Skeletal muscle cell (primary cell): ENCODE results near the gene NR2F1-AS1.

Source experiments
- DNase-seq: peaks from one replicate; pipeline ENCODE4 v3.0.0-alpha.2; 2010; ENCODE audit warnings: low read depth
- H3K4me3 ChIP-seq: 2 replicates; pipeline ENCODE4 v1.5.1; 2011; ENCODE audit warnings: low read depth, mild to moderate bottlenecking, control low read depth, low read length, moderate library complexity

Gene NR2F1-AS1

DNA sequence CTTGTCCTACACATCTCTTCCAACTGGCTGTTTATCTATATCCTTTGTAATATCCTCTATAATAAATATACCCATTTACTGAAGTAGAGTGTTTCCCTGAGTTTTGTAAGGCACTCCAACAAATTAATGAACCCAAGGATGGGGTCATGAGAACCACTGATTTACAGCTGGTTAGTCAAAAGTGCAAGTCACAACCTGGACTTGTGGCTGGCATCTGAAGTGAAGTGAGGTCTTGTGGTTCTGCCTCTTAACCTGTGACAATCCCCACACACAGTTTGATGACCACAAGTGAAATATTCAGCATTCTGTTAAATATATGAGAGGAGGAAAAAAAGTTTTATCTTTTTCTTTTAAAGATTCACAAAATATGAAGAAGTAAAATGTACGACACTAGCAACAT, 126.1 kb downstream of the NR2F1-AS1 start:
- DNase-seq = no peak
- H3K4me3 ChIP-seq = no peak overlapping the region

DNA sequence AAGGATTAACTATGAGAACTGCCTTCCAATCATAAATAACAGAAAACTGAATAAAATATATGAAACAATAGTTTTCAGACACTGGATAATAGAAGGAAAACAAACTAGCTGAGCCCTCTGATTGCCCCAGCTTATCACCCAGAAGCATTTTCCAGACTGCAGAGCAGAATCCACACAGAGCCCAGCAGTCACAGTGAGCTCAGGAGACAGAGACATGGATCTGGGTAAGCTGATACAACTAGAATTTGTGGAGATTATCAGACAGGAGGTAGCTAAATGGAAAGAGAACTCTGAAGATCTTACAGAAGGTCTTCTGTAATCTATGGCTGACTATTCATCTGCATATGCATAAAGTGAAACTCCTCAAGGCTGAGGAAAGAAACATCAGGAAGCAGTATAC, 128.8 kb downstream of the NR2F1-AS1 start:
- no peak overlapping the region for H3K4me3 ChIP-seq
- no peak for DNase-seq

DNA sequence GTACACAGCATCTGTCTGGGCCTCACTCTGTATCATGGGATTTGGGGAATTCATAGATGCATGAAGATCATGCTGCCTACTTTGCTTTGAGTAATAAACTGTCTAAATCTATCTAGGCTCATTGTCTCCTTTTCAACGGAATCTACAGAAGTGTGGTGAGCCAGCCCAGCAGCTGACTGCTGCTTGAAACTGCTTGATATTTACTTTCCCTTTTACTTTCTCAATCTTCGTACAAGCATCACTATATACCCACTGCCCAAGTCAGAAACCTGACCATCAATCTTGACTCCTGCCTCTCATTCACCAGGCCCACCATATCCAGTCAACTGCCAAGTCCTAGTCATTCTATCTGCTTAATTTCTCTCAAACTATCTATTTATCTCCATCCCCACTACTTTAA, 142.9 kb downstream of the NR2F1-AS1 start:
- DNase-seq = no peak
- H3K4me3 ChIP-seq = no peak overlapping the region

DNA sequence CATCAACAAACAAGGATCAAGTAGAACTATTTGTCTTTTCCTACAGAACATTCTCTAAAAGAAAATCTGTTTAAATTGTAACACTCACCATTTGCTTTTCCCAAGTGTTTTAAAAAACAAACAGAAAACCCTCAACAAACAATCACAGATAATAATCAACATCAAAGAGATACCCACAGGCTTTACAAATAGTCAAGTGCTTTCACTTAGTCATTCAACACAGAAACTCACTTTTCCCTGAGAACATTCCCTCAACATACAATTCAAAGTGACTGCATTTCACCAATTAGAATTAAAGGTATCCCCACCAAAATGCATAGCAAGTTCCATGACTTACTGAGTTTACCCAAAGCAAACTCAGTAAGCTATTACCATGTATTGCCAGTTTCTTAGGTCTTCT, 144.9 kb downstream of the NR2F1-AS1 start:
- no peak for DNase-seq
- no peak overlapping the region for H3K4me3 ChIP-seq

DNA sequence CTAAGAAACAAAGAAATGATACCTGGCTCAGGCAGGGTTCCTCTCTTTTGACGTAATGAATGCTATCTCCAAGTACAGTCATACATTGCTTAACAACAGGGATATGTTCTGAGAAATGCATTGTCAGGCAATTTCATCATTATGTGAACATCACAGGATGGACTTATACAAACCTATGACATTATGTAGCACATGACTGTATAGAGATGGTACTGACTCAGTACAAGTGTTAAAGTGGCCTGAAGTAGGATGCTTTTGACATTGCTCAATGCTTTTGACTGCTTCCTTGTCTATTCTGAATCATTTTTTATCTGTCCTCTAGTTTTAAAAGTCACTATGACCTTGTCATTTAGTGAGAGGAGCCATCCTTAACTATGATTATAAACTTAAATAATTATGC, 147.6 kb downstream of the NR2F1-AS1 start:
- no peak overlapping the region for H3K4me3 ChIP-seq
- DNase-seq = peak; percentile 93

DNA sequence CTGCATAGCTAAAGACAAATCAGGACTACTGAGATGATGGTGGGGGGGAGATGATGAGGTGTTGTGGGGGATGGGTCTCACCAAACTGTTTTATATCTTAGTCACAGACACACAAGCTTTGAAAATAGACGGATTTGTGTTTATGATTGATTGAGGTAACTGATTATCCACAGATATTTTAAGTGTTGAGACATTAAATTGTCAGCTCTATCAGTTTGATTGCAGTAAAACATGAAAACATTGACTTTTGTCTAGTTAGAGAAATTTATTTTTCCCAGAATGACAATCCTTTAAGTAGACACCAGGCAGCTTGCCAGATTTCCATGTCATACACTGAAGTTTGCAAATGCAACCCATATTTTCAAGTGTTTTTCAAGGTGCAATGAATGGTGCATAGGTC, 149.8 kb downstream of the NR2F1-AS1 start:
- no peak overlapping the region for H3K4me3 ChIP-seq
- DNase-seq = no peak

DNA sequence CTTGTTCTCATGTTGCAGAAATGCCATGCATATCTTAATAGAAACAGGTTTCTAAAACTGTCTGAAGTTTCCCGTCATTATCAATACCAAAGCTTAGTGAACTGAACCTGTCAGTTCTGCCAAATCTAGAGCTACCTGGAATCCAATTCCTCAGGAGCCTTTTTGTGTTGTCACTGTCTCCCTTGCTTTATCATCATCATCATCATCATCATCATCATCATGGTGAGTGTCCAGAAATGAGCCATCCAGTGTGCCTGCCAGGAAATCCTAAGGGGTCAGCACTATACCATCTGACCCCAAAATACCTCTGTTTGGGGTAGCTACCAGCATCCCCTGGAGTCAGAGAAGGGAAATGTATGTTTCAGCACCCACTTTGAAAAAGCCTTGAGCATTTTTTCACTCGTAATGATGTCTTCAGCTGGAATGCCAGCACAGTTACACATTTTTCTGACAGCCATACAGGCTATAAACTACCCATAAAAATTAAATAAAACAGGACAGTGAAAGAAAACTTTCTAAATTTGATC, 150.3 kb downstream of the NR2F1-AS1 start:
- DNase-seq = no peak
- H3K4me3 ChIP-seq = no peak overlapping the region

DNA sequence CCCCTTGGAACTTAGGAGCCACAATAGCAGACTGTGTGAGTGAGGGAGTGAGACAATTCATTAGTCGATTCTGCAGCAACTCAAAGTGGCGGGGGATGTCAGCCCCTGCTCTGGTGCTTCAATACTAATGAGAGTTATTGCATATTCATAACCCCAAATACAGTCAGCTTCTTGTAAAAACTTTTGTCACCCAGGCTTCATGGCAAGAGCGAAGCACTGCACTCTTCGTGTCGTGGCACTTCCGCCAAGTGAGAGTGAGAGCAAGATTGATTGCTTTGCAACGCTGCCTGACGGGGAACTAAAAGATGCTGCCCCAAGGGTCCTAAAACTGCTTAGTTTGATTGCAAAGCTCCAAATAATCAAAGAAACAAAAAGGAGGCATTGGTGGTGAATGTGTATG, 150.9 kb downstream of the NR2F1-AS1 start:
- no peak for DNase-seq

DNA sequence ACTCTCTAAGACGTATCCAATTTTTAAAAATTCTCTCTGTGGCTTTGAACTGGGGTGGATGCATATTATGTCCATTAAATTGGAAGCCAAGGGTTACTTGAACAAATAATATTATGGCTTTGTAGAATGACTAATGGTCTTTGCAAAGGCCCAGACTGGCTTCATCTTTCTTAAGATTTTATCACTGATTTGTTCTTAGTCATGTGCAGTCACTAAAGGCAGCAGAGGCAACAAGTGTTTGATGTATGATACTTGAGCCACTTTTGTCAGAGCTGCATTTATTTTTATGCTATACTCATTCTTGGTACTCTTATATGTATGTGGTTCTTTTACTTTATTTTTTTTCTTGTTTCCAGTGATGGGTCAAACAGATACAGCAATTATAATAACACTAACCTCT, 152.2 kb downstream of the NR2F1-AS1 start:
- no peak overlapping the region for H3K4me3 ChIP-seq
- no peak for DNase-seq

More for the DNA sequence above, 150.9 kb downstream of the NR2F1-AS1 start:
- H3K4me3 ChIP-seq = no peak overlapping the region

DNA sequence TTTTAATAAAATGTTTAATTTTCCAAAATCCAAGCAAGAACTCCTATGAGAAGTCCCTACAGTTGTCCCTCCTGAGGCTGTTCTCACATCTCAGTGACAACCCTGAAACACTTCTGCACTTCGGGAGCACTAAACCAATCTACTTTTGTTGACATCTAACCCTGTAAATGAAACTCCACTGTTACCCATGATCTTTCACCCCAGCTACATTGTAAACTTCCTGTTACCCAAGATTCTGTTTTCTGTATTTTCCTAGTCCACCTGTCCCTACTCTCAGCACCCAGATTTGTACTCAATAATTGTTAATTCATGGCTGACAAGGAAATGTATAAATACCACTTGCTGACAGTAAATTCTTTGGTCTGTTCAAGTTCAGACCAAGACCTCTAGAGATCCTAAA, 153.7 kb downstream of the NR2F1-AS1 start:
- H3K4me3 ChIP-seq = no peak overlapping the region
- DNase-seq = no peak

DNA sequence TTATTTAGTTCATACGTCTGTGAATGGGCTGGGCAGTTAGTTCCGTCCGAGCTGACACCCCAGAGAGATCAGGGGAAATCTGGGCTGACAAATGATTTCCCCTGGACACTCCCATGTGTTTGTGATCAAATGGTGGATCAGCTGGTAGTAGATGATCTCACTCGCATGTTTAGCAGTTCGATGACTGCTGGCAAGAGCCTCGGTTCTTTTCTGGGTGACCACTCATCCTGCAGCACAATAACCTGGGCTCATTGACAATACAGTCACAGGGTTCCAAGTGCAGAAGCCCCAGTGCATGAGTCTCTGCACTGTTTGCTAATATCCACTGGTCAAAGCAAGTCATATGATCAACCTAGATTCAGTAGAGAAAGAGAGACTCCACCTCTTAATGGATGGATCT, 155.9 kb downstream of the NR2F1-AS1 start:
- H3K4me3 ChIP-seq = no peak overlapping the region
- DNase-seq = no peak

DNA sequence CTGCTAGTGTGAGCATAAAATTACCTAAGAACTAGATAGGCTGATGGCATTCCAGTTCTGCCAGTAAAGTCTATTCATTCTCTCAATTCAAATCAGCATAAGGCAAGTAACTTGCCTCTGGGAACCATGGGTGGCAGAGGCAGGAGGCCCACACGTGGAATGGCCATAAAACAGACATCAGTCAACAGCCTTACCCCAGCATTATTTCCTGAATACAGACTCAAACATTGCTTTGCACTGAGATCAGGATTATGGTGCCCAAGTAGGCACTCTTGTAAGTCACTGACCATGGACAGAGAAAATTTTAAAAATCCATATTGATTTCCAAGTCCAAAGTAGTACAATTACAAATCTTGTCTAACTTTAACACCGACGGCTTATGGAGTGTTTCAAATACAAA, 157.7 kb downstream of the NR2F1-AS1 start:
- DNase-seq = no peak
- no peak overlapping the region for H3K4me3 ChIP-seq

DNA sequence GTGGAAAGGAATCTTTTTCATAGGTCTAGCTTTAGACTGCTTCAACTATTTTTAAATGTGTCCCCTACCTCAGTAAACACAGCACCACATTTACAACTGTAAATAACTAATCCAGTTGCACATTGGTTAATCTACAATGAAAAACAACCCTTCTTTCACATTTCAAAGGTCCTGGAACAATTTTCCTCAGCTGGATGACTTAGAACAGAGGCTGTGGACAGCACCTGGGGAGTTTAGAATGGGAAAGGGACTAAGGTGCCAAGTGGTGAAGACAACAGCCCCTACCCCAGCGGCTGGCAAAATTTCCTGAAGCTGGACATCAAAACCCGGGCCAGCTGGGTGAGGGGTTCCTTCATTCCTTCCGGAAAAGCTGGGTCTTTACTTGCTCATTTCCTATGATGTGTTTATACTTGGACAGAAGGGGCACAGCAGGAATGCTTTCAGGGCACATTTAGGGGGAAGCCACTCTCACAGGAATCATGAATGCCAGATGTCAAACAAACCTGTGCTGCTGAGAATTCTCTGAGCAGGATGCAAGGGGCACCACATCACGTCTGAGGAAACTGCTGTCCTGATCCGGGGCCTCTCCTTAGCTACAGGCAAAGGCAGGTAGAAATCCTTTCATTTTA, 158.3 kb downstream of the NR2F1-AS1 start:
- DNase-seq = no peak
- H3K4me3 ChIP-seq = no peak overlapping the region

DNA sequence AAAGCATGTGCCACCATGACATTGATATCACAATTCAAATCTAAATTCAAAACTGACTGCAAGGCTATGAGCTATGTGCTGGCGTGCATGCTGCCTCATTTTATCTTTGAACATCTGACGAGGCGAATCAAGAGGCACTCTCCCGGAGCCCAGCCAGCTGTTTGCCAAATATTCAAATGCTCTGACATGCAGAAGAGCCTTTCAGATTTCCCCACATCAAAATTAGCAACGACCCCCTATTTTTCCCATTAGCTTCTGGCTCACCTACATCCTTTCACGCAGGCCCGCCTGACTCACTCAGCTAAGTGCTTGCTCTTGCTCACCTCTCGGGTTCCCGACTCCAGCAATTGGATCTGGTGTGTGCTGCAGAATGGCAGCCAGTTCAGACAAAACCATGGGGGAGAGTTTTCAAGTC, 159.0 kb downstream of the NR2F1-AS1 start:
- DNase-seq = no peak
- H3K4me3 ChIP-seq = no peak overlapping the region

DNA sequence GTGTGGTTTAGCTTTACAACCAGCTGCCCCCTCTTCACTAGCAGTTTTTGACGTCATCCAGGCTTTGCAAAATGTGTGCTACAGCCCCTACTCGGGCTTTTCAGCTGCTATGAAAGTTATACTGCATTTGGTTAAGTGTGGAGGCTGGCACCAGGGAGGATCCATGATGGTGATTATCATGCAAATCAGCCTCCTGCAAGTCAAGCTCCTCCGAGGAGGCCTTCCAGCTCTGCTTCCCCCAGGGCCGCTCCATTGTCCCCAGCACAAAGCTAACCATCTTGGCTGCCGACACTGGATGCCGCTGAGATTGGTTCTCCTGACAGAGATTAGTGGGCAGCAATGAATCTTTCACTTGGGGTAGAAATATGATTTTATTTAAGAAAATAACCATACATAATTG, 159.6 kb downstream of the NR2F1-AS1 start:
- no peak overlapping the region for H3K4me3 ChIP-seq
- no peak for DNase-seq

DNA sequence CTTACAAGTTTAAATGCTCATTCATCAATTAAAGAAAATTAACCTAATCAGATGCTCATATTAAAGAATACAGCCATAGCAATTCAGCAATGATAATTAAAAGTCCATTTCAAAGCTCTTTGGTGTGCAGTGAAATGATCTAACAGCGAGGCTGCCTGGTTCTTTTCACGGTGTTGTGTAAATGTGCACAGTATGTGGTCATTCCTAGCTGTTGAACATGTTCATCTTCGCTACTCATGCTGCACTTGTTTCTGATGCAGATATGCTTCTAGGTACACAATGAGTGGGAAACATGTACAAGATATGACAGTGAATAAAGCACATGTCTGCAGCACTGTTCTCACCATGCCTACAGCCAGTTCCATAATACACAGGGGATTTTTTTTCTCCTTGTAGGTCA, 163.5 kb downstream of the NR2F1-AS1 start:
- no peak for DNase-seq
- H3K4me3 ChIP-seq = no peak overlapping the region

DNA sequence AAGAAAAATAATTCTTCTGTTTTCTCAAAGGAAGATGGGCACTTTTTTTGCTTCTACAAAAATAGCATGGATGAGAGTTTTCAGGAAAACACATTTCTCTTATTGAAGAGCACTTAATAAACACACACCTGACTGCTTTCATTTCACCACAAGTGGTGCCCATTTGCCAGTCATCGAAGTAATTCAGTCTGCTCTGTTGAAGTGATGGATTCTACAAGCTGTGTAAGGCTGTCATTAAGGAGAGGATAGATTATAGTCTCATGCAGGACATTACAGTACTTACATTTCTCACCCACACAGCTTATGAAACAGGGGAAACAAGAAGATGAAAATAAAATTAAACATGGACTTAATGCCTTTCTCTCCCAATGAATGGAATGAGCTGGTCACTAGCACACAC, 165.2 kb downstream of the NR2F1-AS1 start:
- DNase-seq = no peak
- H3K4me3 ChIP-seq = no peak overlapping the region

DNA sequence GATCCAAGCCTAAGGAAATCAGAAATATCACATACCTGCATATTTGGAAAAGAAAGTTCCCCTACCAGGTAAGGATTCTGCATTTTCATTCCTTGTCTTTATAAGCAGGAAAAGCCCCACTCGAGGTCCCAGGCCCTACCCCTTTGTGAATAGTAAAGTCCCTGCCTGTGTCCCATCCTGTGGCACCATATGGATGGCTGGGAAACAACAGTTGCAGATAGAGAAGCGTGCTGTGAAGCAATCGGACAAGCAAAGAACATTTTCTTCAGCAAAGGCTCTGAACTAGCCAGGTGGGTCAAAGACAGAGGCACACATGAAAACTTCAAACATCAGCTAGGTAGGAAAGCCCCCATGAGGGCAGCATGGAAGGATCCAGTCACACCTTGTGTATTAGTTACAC, 169.3 kb downstream of the NR2F1-AS1 start:
- no peak for DNase-seq
- H3K4me3 ChIP-seq = no peak overlapping the region

DNA sequence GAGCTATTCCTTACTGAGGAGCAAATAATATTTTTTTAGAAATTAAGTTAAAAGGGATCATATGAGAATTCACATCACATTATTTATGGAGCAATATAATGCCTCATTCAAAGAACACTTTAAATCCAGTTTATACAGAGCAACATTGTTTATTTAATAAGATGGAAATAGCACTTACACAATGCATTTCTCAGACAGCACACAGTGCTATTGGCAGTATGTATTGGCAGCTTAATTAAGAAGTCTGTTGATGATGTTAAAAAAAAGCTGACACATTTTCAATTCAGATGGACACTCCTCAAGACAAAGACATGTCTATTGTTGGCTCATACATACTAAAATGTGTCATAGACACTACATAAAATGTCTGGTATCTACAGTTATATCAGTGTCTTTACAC, 171.3 kb downstream of the NR2F1-AS1 start:
- H3K4me3 ChIP-seq = no peak overlapping the region
- DNase-seq = no peak

DNA sequence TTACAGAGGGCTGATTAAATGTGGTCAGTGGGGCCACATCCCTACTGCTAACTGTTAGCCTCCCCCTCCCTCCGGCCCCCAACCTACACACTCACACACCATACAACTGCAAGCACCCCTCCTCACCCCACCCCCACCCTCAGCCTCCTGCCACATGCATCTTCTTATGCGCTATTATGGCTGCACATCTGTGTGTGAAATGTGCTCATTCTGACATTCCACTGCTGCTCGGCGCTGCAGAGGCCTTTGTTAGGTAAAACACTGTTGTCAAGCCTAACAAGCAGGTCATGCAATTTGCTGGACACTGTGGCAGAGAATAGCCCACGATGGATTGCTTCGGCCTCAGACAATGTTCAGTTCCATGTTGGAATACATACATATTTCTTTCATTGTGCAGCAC, 173.6 kb downstream of the NR2F1-AS1 start:
- no peak for DNase-seq
- no peak overlapping the region for H3K4me3 ChIP-seq

DNA sequence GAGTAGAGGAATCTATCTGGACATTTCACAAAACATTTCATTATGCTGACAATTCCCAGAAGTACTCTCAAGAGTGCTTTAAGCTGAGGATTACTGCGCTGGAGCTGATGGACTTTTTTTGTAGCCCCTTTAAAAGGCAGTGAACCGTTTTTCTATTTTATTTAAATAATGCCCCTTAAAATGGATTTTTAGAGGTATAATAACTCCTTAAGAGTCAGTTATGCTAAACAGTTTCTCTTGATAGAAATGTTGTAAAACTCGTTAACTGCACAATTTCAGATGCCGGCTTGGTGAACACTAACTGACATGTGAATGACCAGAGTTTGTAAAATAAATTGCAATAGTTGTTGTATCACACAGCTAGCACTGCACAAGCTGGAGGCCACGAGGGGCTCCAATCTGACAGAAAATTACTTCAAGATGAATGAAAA, 174.0 kb downstream of the NR2F1-AS1 start:
- no peak for DNase-seq
- H3K4me3 ChIP-seq = no peak overlapping the region

DNA sequence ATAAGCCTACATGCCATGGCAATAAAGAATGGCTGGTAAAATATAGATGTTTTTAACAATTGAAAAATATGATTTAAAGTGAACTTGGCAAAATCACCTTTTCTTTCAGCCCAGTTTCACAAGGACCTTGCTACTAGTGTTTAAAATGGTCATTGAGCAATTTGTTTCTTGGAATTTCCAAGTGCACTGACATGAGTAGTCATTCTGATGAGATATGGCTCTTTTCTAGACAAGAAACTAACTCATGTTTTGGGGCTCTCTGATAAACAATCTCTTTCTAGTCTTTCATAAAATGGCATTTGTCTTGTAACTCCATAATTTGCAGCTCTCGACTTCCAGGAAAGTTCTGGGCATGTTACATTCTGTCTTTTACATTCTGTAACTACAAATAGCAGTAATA, 176.8 kb downstream of the NR2F1-AS1 start:
- no peak overlapping the region for H3K4me3 ChIP-seq
- DNase-seq = no peak
